GM10266 (cell line): ENCODE measurements around the gene RAD54L2.
"Not testable (repeated sequence)": the region's sequence is repeated elsewhere in the genome, so short reads cannot be mapped to it uniquely, and the experiment has no call there.

Experiments
- DNase-seq: peaks from one replicate; pipeline ENCODE4 v3.0.0; 2012; ENCODE audit errors: extremely low spot score
- TF ChIP-seq, protein P1 (sequence below): IDR thresholded peaks from 2 replicates; pipeline ENCODE4 v1.5.1; 2012; ENCODE audit warnings: mild to moderate bottlenecking, low read depth; ENCODE audit not compliant: control insufficient read depth, insufficient read depth; ENCODE audit errors: missing control alignments

Gene RAD54L2

DNA sequence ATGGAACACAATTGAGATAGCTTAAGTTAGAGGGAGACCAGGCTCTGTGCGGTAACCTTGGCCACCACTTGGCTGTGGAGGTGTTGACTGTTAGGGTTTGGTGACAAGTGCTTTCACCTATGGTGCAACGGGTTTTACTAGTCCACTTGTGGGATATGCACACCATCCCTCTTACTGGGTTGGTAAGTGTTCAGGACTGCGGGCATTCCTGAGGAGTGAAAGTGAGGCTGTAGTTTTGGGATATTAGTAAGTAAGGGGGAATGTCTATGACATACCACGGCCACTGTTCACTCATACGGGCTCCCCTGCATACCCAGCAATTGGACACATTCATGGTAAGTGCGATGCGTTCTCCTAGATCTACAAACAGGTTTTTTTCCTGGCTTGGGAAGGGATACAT lies 8.0 kb upstream of the RAD54L2 start:
- no peak for DNase-seq

DNA sequence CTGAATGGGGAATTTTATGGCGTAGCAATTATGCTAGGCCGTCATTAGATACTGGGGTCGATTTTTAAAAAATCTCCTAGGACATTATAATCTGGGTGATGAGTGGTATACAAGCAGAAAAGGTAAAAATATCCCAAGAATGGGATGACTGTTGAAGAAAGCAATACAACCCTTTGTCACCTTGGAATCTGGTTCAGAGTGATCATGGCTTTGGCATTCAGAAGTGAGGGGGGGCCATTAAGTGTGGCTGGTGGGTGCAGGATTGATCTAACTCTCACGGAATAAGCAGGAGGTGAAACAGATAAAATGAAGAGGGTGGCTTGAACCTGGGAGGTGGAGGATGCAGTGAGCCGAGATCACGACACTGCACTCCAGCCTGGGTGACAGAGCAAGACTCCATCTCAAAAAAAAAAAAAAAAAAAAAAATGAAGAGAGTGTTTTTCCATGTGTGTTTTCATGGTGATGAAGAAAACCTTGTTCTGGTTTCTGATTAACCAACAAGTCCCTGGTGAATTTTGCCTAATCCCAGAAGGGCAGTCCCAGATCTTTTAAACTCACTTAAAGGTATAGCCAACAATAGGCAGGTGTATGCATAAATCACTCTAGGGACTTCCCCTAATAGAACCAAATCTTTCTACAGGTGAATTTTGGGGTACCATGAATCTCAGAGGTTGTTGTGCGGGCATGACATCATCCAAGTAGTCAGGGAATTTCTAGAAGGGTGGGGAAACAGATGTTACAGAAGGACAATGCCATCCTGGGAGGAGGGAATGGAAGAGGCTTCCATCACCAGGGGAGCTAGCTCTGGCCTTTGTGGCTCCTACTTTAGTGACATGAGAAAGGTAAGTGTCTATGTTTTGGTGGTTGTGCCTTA lies 3.1 kb upstream of the RAD54L2 start:
- DNase-seq, result no peak
- TF ChIP-seq, protein P1, sequence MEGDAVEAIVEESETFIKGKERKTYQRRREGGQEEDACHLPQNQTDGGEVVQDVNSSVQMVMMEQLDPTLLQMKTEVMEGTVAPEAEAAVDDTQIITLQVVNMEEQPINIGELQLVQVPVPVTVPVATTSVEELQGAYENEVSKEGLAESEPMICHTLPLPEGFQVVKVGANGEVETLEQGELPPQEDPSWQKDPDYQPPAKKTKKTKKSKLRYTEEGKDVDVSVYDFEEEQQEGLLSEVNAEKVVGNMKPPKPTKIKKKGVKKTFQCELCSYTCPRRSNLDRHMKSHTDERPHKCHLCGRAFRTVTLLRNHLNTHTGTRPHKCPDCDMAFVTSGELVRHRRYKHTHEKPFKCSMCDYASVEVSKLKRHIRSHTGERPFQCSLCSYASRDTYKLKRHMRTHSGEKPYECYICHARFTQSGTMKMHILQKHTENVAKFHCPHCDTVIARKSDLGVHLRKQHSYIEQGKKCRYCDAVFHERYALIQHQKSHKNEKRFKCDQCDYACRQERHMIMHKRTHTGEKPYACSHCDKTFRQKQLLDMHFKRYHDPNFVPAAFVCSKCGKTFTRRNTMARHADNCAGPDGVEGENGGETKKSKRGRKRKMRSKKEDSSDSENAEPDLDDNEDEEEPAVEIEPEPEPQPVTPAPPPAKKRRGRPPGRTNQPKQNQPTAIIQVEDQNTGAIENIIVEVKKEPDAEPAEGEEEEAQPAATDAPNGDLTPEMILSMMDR, result no peak

More for the DNA sequence above, 8.0 kb upstream of the RAD54L2 start:
- TF ChIP-seq, protein P1, result no peak

DNA sequence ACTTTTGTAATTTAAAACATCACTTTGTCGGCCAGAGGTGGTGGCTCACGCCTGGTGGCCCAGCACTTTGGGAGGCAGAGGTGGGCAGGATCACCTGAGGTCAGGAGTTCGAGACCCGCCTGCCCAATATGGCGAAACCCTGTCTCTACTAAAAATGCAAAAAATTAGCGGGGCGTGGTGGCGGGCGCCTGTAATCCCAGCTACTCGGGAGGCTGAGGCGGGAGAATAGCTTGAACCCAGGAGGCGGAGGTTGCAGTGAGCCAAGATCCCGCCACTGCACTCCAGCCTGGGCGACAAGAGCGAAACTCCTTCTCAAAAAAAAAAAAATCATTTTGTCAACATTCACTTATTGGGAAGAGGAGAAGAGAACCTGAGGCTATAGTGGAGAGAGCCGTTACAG lies 888 bp upstream of the RAD54L2 start:
- DNase-seq, result not testable (repeated sequence)

DNA sequence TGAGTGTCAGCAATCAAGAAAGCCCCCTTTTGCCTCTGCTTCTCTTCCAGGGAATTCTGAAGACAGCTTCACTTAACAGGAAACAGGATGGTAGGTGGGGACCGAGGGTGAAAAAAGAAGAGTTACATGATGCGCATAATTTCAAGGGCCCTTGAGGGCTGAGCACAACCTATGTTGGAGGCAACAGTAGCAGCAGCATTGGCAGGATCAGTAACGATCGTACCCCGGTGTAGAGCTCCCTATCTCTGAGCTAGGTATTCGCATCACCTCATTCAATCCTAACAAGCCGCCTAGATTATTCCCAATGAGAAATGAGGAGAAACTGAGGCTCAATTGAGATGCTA lies 432 bp upstream of the RAD54L2 start:
- TF ChIP-seq, protein P1, result no peak
- DNase-seq, result peak; percentile 31

DNA sequence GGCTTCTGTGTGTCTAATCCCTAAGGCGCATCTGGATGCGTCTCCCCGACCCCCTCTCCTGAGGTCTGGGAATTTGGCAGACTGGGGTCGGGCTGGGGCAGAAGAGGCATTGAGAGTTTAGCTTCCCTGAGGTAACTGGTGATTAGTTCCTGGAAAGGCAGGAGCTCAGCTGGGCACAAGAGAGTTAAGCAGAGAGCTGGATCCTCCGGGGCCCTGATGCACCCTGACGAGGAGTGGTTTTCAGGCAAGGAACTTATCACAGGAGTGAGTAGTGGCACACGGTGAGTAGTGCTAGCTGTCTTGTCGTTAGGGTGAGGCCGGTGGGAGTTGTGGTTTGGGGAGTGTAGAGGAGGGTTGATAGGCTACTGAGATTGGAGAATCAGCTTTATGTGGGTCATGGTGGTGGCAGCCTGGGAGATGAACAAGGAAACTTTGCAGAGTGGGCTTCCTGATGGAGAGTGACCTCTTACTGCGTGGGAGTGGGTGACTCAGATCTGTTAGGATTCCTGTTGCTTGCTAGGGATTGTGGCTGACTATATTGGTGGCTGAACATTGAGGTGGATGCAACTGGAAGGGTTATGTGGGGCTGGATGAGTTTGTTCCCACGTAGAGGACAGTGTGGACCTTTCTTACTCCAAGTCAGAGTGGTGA lies 897 bp downstream of the RAD54L2 start:
- DNase-seq, result peak; percentile 53
- TF ChIP-seq, protein P1, result no peak

DNA sequence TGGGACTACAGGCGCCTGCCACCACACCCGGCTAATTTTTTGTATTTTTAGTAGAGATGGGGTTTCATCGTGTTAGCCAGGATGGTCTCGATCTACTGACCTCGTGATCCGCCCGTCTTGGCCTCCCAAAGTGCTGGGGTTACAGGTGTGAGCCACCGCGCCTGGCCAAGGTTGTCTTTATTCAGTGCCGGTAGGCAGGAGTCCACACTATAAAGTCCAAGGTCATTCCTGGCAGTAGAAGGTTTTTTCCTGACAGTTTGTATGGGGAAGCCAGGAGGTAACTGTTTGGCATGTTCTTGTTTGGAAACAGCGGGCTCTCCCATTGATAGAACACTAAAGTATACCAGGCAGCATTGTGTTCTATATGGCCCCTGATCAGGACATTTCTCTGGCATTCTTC lies 4.1 kb downstream of the RAD54L2 start:
- DNase-seq, result not testable (repeated sequence)

DNA sequence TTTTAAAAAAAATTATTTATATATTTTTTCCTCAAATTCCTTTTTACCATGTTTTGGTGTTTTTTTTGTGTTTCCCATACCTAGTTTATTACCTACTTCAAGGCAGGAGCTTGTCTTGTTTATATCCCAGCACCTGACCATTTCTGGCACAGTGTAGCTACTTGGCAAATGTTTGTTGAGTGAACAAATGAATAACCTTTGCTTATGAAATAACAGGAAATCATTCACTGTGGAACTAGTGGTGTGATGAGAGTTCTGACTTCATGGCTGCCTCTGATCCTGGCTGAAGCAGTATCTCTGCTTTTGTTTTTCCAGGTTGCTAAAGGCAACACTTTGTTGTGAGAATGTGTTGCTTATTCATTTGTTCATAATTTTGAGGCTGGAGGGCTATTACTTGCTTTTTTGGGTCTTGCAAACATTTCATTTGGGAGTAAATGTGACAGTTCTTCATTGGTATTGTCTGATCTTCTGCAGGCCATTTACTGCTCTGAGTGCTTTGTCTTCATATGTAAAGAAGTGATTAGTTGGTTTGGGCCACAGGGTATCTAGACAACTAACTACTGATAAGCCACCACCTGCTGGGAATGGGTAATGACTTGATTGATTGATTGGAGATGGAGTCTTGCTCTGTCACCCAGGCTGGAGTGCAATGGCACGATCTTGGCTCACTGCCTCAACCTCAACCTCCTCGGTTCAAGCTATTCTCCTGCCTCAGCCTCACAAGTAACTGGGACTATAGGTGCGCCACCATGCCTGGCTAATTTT lies 5.7 kb downstream of the RAD54L2 start:
- TF ChIP-seq, protein P1, result no peak
- DNase-seq, result no peak

DNA sequence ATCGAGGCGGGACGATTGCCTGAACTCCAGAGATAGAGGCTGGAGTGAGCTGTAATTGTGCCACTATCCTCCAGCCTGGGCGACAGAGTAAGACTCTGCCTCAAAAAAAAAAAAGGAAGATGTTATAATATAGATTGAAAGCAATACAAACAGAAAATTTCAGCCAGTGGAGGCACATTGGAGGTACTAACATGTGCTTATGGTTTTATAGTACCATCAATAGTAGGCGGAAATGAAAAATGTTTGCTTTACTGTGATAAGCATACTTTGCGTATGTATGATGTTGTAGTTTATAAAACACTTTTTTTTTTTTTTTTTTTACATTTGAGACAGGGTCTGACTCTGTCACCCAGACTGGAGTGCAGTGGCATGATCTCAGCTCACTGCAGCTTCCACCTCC lies 8.8 kb downstream of the RAD54L2 start:
- DNase-seq, result no peak
- TF ChIP-seq, protein P1, result no peak
